GM21717 (cell line): ENCODE data around the gene TMC8.
"Not testable (repeated sequence)": the region's sequence is repeated elsewhere in the genome, so short reads cannot be mapped to it uniquely, and the experiment has no call there.

ENCODE experiments used
- ATAC-seq: cut with Tn5 transposase; IDR thresholded peaks from one replicate; pipeline ENCODE4 v1.9.1; 2021; ENCODE audit warnings: mild to moderate bottlenecking, moderate library complexity; ENCODE audit not compliant: unreplicated experiment

Gene TMC8

GRCh38 chr17:78135858-78136500 lies 5.4 kb downstream of the TMC8 start:
- no peak for ATAC-seq

- ATAC-seq = no peak
Observed at GRCh38 chr17:78137392-78138203, 7.0 kb downstream of the TMC8 start.

- ATAC-seq = no peak
Observed at GRCh38 chr17:78138204-78139060, 7.9 kb downstream of the TMC8 start.

GRCh38 chr17:78139861-78140168 lies 9.2 kb downstream of the TMC8 start:
- not testable (repeated sequence) for ATAC-seq

GRCh38 chr17:78140169-78141051 lies 9.8 kb downstream of the TMC8 start:
- peak; percentile 55 for ATAC-seq

GRCh38 chr17:78141437-78142118 lies 11.0 kb downstream of the TMC8 start:
- no peak for ATAC-seq

- no peak for ATAC-seq
Observed at GRCh38 chr17:78142119-78142861, 11.7 kb downstream of the TMC8 start.

- no peak for ATAC-seq
Observed at GRCh38 chr17:78143214-78144146, 12.9 kb downstream of the TMC8 start.

- no peak for ATAC-seq
Observed at GRCh38 chr17:78144147-78144719, 13.7 kb downstream of the TMC8 start.

- no peak for ATAC-seq
Observed at GRCh38 chr17:78144736-78145641, 14.4 kb downstream of the TMC8 start.

- ATAC-seq = no peak
Observed at GRCh38 chr17:78146471-78146869, 15.9 kb downstream of the TMC8 start.

- ATAC-seq = no peak
Observed at GRCh38 chr17:78146881-78147280, 16.3 kb downstream of the TMC8 start.

GRCh38 chr17:78147315-78147998 lies 16.9 kb downstream of the TMC8 start:
- no peak for ATAC-seq

GRCh38 chr17:78148286-78149016 lies 17.9 kb downstream of the TMC8 start:
- ATAC-seq = no peak

- no peak for ATAC-seq
Observed at GRCh38 chr17:78151514-78152008, 21.0 kb downstream of the TMC8 start.
